ENCODE measurements around the gene CFAP57. TPM values are rescaled to one million over a fixed set of nuclear protein-coding genes. Genes with fewer than 3 reads are reported as not detected.

CFAP57 gene
- polyA plus RNA-seq, 2 of the 4 experiments (the other 2 are of a cell fraction) = 0.54 to 0.80 TPM

- no peaks in the 10 kb centered on the region for H3K9me3 ChIP-seq
- no peaks in the 10 kb centered on the region for H3K4me1 ChIP-seq
- no peak for ATAC-seq
- ChIA-PET CTCF (no interaction called here), POLR2A (interaction anchor here (0.6 kb wide), 1 partner anchor 1059 kb away, joined by 3 read pairs; no protein-coding TSS in a partner anchor)
- FAIRE-seq = no peak
- H3K27ac ChIP-seq = no peak overlapping the region
- no peak overlapping the region for H3K4me2 ChIP-seq
- TF ChIP-seq MAX (IDR thresholded peaks at IDR 0.05) = no peak
- TF ChIP-seq HOXA7 (CRISPR knock-in tag; IDR thresholded peaks at IDR 0.05) = no peak
- no peak for TF ChIP-seq ZSCAN20 (CRISPR knock-in tag; IDR thresholded peaks at IDR 0.05)
- TF ChIP-seq JUNB (IDR thresholded peaks at IDR 0.05) = no peak
- no peak for TF ChIP-seq HMGXB4 (CRISPR knock-in tag; IDR thresholded peaks at IDR 0.05; ENCODE audit: borderline replicate concordance)
- TF ChIP-seq KDM1A (IDR thresholded peaks at IDR 0.05; ENCODE audit: low read depth) = no peak
- no peak for TF ChIP-seq KDM5A (IDR thresholded peaks at IDR 0.05)
- no peak for TF ChIP-seq REST (IDR thresholded peaks at IDR 0.05)
- H3K4me3 ChIP-seq = no peak overlapping the region
- DNase-seq (ENCODE audit: low read depth in 1 of 2, low spot score in 1 of 2) = no peak
- 84% methylated on average over 9 of the region's 9 CpGs for WGBS (ENCODE audit: missing lambda C conversion rate)
These were observed 116.1 kb downstream of the CFAP57 start for GRCh38 chr1:43288058-43288784.

GRCh38 chr1:43288785-43289706 lies 116.9 kb downstream of the CFAP57 start:
- no peak for FAIRE-seq
- TF ChIP-seq ZSCAN20 (CRISPR knock-in tag; IDR thresholded peaks at IDR 0.05) (no peak), KDM5A (IDR thresholded peaks at IDR 0.05) (no peak), EP300 (IDR thresholded peaks at IDR 0.05) (no peak), NR3C1 (IDR thresholded peaks at IDR 0.05) (no peak), SMC3 (IDR thresholded peaks at IDR 0.05) (no peak), EHF (CRISPR knock-in tag; IDR thresholded peaks at IDR 0.05) (no peak), SREBF2 (IDR thresholded peaks at IDR 0.05) (no peak), BCL3 (IDR thresholded peaks at IDR 0.05) (no peak), JUN (IDR thresholded peaks at IDR 0.05) (no peak), GATA3 (IDR thresholded peaks at IDR 0.05; ENCODE audit: borderline replicate concordance) (no peak), MAZ (IDR thresholded peaks at IDR 0.05; ENCODE audit: borderline replicate concordance, low read depth, low read length) (no peak), CBX2 (IDR thresholded peaks at IDR 0.05; ENCODE audit: borderline replicate concordance, low read depth) (no peak), TP53 (CRISPR knock-in tag; IDR thresholded peaks at IDR 0.05) (no peak), FOSB (CRISPR knock-in tag; IDR thresholded peaks at IDR 0.05) (no peak), NPAS2 (CRISPR knock-in tag; IDR thresholded peaks at IDR 0.05; ENCODE audit: borderline replicate concordance) (no peak), HES2 (IDR thresholded peaks at IDR 0.05) (no peak), KDM1A (IDR thresholded peaks at IDR 0.05; ENCODE audit: low read depth) (no peak), CEBPB (IDR thresholded peaks at IDR 0.05) (no peak)
- Histone ChIP-seq H3K4me2 (no peak overlapping the region), H3K4me1 (peaks cover 1% of the 10 kb centered on the region; the same call in 1 of the 3 replicates), H3K27ac (no peak overlapping the region), H3K4me3 (no peak overlapping the region), H3K9me3 (no peaks in the 10 kb centered on the region)
- WGBS (ENCODE audit: missing lambda C conversion rate) = 67% methylated on average over 12 of the region's 12 CpGs
- ATAC-seq = no peak
- POLR2A ChIA-PET = no interaction called here
- CTCF ChIA-PET = no interaction called here
- DNase-seq (ENCODE audit: low read depth in 1 of 2, low spot score in 1 of 2) = no peak
